Naive thymus-derived CD4-positive, alpha-beta T cell (primary cell): Measurements from ENCODE around the gene EPB41. TPM values are rescaled to one million over a fixed set of nuclear protein-coding genes. Genes with fewer than 3 reads are reported as not detected.
"Not testable (repeated sequence)": the region's sequence is repeated elsewhere in the genome, so short reads cannot be mapped to it uniquely, and the experiment has no call there.

Experiments used
- ATAC-seq: fragments of 150-1000 bp; cut with Tn5 transposase; 2 replicates; pipeline ENCODE4 v1.10.0; 2021; ENCODE audit warnings: mild to moderate bottlenecking, moderate library complexity
- CTCF ChIA-PET: fragments of 350-600 bp; sonication (Branson Sonifier 250); formaldehyde crosslinking; loops from one replicate; lab custom pipeline; 2021; ENCODE audit warnings: antibody characterized with exemption; lab: Charles Lee
- POLR2A ChIA-PET: fragments of 350-600 bp; sonication (Branson Sonifier 250); formaldehyde crosslinking; loops from one replicate; lab custom pipeline; 2021; ENCODE audit warnings: antibody characterized with exemption, inconsistent platforms; lab: Charles Lee
- DNase-seq, 9 donors: peaks; one replicate each; pipeline versions ENCODE4 v3.0.0 to v3.0.0-alpha.2; 2020 to 2022; ENCODE audit warnings: mixed read lengths in 1 of 9
- H3K27ac ChIP-seq: one replicate; pipeline ENCODE4 v1.7.0; 2013; ENCODE audit warnings: mild to moderate bottlenecking, low read depth, low read length, moderate library complexity
- H3K27me3 ChIP-seq, 2 donors: one replicate each; pipeline ENCODE4 v1.7.0; 2013; ENCODE audit warnings: low read length in 2 of 2, mild to moderate bottlenecking in 2 of 2, moderate library complexity in 2 of 2; ENCODE audit not compliant: control insufficient read depth in 2 of 2, insufficient read depth in 2 of 2
- H3K36me3 ChIP-seq, 3 experiments: 1 replicate in 2 of 3; 2 replicates in 1 of 3; pipeline ENCODE4 v1.7.0; 2013; ENCODE audit warnings: low read length in 3 of 3, mild to moderate bottlenecking in 3 of 3, moderate library complexity in 1 of 3; ENCODE audit not compliant: insufficient read depth in 3 of 3, control insufficient read depth in 2 of 3
- H3K4me1 ChIP-seq, 2 donors: one replicate each; pipeline ENCODE4 v1.7.0; 2013; ENCODE audit warnings: low read length in 2 of 2, mild to moderate bottlenecking in 2 of 2, moderate library complexity in 1 of 2; ENCODE audit not compliant: control insufficient read depth in 2 of 2, insufficient read depth in 2 of 2
- H3K4me3 ChIP-seq: 2 replicates; pipeline ENCODE4 v1.7.0; 2013; ENCODE audit warnings: mild to moderate bottlenecking, low read length
- H3K9me3 ChIP-seq, 3 experiments: 1 replicate in 2 of 3; 2 replicates in 1 of 3; pipeline ENCODE4 v1.7.0; 2013; ENCODE audit warnings: low read length in 3 of 3; ENCODE audit not compliant: control insufficient read depth in 2 of 3
- H3K27ac Mint-ChIP-seq, 9 donors: one replicate each; pipeline ENCODE4 v1.8.0; 2020 to 2022; ENCODE audit warnings: mixed read lengths in 9 of 9, mild to moderate bottlenecking in 8 of 9, moderate library complexity in 5 of 9, inconsistent platforms in 2 of 9
- H3K27me3 Mint-ChIP-seq, 5 donors: one replicate each; pipeline ENCODE4 v1.8.0; 2021 to 2022; ENCODE audit warnings: mixed read lengths in 5 of 5, mild to moderate bottlenecking in 1 of 5
- H3K36me3 Mint-ChIP-seq, 5 donors: one replicate each; pipeline ENCODE4 v1.8.0; 2020 to 2022; ENCODE audit warnings: mixed read lengths in 5 of 5, mild to moderate bottlenecking in 3 of 5, inconsistent platforms in 1 of 5
- H3K4me1 Mint-ChIP-seq, 7 donors: one replicate each; pipeline ENCODE4 v1.8.0; 2020 to 2022; ENCODE audit warnings: mixed read lengths in 7 of 7, mild to moderate bottlenecking in 3 of 7, inconsistent platforms in 1 of 7
- H3K4me3 Mint-ChIP-seq, 10 donors: one replicate each; pipeline ENCODE4 v1.8.0; 2020 to 2022; ENCODE audit warnings: mild to moderate bottlenecking in 10 of 10, mixed read lengths in 10 of 10, moderate library complexity in 6 of 10, inconsistent platforms in 2 of 10
- H3K9me3 Mint-ChIP-seq, 11 donors: one replicate each; pipeline ENCODE4 v1.8.0; 2020 to 2022; ENCODE audit warnings: mixed read lengths in 11 of 11, mild to moderate bottlenecking in 4 of 11, inconsistent platforms in 1 of 11, moderate library complexity in 1 of 11
- intact Hi-C, 2 donors: fragments of 100-400 bp; cut with micrococcal nuclease; formaldehyde crosslinking; loops; one replicate each; pipeline ENCODE4 v1.15.1; 2023
- polyA plus RNA-seq, 2 donors: library from polyadenylated mRNA; unstranded; fragments of 300-500 nt; fragmentation: Illumina TruSeq; gene quantifications; one replicate each; pipeline ENCODE4 v1.2.3, GENCODE V29; 2021
- total RNA-seq, 6 experiments: library from RNA in 5 of 6; stranded (reverse) in 5 of 6; gene quantifications; 1 replicate in 5 of 6; 2 replicates in 1 of 6; pipeline ENCODE4 v1.2.3 and lab custom pipeline; 2021 to 2026

Gene EPB41
- total and polyA plus RNA-seq, 7 experiments from 2014 or later = 115 to 325 (median 162) TPM

DNA sequence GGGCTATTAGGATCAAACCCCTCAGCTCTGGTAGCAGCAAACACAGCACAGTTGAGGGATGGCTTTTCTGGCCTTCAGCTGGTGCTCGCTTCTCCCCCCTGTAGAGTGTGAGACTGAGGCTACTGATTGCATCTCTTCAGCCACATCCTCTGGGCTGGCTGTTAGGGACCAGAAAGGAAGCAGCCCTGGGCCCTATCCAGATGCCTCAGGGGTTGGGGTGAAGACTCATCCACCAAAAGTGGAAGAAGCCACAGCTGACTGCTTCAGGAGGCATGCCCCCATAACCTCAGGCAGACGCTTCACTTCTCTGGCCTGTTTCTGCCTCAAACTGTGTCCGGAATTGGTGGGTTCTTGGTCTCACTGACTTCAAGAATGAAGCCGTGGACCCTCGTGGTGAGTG, 215.5 kb downstream of the EPB41 start:
- Mint-ChIP-seq H3K36me3 (no peaks in the 10 kb centered on the region), H3K9me3 (peaks cover 0 to 2% (median 0%) of the 10 kb centered on the region in 11 donors), H3K4me3 (no peak overlapping the region), H3K27ac (no peak overlapping the region), H3K4me1 (peaks cover 3 to 12% (median 8%) of the 10 kb centered on the region in 7 donors), H3K27me3 (peaks cover 9 to 30% (median 17%) of the 10 kb centered on the region in 5 donors)
- ChIA-PET POLR2A (interaction anchor here (0.9 kb wide), 1 partner anchor 230 kb away, joined by 3 read pairs; no protein-coding TSS in a partner anchor), CTCF (interaction anchor here (1.1 kb wide), 1 partner anchor 395 kb away, joined by 4 read pairs; no protein-coding TSS in a partner anchor)
- ATAC-seq (no peak), DNase-seq (no peak)
- Histone ChIP-seq H3K27ac (no peak overlapping the region), H3K9me3 (no peaks in the 10 kb centered on the region), H3K4me1 (no peaks in the 10 kb centered on the region), H3K36me3 (no peaks in the 10 kb centered on the region), H3K27me3 (no peaks in the 10 kb centered on the region), H3K4me3 (no peak overlapping the region)
- intact Hi-C loops = no loop called here

DNA sequence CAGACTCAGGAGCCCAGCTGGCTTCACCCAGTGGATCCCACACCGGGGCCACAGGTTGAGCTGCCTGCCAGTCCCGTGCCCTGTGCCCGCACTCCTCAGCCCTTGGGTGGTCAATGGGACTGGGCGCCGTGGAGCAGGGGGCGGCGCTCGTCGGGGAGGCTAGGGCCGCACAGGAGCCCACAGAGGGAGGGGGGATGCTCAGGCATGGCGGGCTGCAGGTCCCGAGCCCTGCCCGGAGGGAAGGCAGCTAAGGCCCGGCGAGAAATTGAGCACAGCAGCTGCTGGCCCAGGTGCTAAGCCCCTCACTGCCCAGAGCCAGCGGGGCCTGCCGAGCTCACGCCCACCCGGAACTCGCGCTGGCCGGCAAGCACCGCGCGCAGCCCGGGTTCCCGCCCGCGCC, 216.7 kb downstream of the EPB41 start:
- intact Hi-C loops, POLR2A ChIA-PET, H3K4me1 Mint-ChIP-seq, ATAC-seq, DNase-seq, H3K27ac ChIP-seq, H3K36me3 ChIP-seq, H3K4me3 Mint-ChIP-seq, CTCF ChIA-PET, H3K4me3 ChIP-seq, H3K9me3 Mint-ChIP-seq, H3K4me1 ChIP-seq, H3K27ac Mint-ChIP-seq, H3K36me3 Mint-ChIP-seq, H3K9me3 ChIP-seq, H3K27me3 ChIP-seq: not testable (repeated sequence)
- H3K27me3 Mint-ChIP-seq = peaks cover under 1 to 26% (median 7%) of the 10 kb centered on the region in 5 donors

DNA sequence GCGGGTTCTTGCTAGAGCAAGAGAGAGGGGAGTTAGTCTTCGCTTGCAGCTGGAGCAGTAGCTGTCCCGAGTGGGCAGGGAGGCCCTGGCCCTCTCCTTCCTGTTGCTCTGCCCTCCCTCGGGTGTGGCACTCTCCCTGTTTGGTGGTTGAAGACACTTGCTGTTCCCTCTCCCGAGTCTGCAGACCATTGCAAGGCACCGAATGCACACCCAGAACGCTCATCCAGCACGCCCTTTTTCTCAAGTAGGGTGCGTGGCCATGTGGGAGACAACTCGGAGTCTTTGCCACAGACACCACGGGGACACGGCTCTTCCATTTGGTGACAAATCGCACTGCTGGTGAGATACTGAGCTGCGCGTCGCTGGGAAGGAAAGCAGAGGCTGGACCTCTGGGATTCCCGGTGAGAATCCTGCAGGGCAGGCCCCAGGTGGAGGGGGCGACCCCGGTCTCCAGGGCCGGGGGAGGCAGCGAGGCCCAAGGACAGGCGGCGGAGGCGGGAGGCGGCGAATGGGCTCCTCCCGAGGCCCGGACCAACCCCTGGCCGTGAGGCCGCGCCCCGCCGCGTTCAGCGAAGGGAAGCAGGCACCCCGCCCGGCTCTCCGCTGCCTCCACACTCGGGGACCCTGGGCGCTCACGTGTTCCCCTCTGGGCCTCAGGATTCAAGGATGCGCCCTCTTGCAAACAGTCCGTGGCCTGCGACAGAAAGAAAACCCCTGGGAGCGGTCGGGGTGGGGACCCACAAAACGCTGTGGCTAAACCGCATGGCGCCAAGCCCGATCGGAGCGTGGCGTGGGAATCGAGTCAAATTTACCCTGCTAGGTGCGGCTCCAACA, 219.7 kb downstream of the EPB41 start:
- H3K4me1 Mint-ChIP-seq = peaks cover 0 to 4% (median 0%) of the 10 kb centered on the region in 7 donors
- H3K9me3 Mint-ChIP-seq = no peaks in the 10 kb centered on the region

DNA sequence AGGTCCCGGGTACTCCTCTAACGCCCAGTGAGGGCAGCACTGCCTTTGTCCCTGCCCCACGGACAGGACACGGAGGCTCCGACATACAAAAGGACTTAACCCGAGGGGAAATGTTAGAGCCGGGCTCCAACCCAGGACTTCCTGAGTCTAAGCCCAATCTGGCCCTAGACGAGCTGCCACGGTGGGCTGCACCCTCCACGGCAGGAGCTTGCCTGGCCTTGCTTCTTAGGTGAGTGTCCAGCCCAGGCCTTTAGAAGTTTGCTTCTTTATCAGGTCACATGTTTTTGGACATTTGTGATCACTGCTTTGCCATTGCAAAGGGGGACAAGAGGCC, 220.3 kb downstream of the EPB41 start:
- Mint-ChIP-seq H3K36me3 (no peaks in the 10 kb centered on the region), H3K27ac (peak overlapping the region in 1 of 9 donors; percentile 2), H3K9me3 (no peaks in the 10 kb centered on the region), H3K27me3 (peaks cover 0 to 16% (median 4%) of the 10 kb centered on the region in 5 donors), H3K4me3 (peak overlapping the region in 1 of 10 donors; percentile 44), H3K4me1 (peaks cover 0 to 4% (median 0%) of the 10 kb centered on the region in 7 donors)
- Histone ChIP-seq H3K27me3 (no peaks in the 10 kb centered on the region), H3K27ac (no peak overlapping the region), H3K36me3 (no peaks in the 10 kb centered on the region), H3K4me3 (no peak overlapping the region), H3K4me1 (no peaks in the 10 kb centered on the region), H3K9me3 (no peaks in the 10 kb centered on the region)
- DNase-seq (no peak), ATAC-seq (no peak)
- intact Hi-C loops = no loop called here
- POLR2A ChIA-PET = no interaction called here
- CTCF ChIA-PET = no interaction called here

More for the DNA sequence above, 219.7 kb downstream of the EPB41 start:
- Histone ChIP-seq H3K27ac (no peak overlapping the region), H3K27me3 (no peaks in the 10 kb centered on the region), H3K36me3 (no peaks in the 10 kb centered on the region), H3K4me3 (no peak overlapping the region), H3K9me3 (no peaks in the 10 kb centered on the region), H3K4me1 (no peaks in the 10 kb centered on the region)
- CTCF ChIA-PET = no interaction called here
- intact Hi-C loops = no loop called here
- POLR2A ChIA-PET = interaction anchor here (0.6 kb wide), 1 partner anchor 70 kb away, joined by 3 read pairs; no protein-coding TSS in a partner anchor
- H3K27me3 Mint-ChIP-seq = peaks cover 0 to 16% (median 4%) of the 10 kb centered on the region in 5 donors
- no peak overlapping the region for H3K27ac Mint-ChIP-seq
- ATAC-seq (no peak), DNase-seq (no peak)
- peak overlapping the region in 4 of 10 donors; percentile 15 to 57 (median 37) for H3K4me3 Mint-ChIP-seq
- no peaks in the 10 kb centered on the region for H3K36me3 Mint-ChIP-seq

DNA sequence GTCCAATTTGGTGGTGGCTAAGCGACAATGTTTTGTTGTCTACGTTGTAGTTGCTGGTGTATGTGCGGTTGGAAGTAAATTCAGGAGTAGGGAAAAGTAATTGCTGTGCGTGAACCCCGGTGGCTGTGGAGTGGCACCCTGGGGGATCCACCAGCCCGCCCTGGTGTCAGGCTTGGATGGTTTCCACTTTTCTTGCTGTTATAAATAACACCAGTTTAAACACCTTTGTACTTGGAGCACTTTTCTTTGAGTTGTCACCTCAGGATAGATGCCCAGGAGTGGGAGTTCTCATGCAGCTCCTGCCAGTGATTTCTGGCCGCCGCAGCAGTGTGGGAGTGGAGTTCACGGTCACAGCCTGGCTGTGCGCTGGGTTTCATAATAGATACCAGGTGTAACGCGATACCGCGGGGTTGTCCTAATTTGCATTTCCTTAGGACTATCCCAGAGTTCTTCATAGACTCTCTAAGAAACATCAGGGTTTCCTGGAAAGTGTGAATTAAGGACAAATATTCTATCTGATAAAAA, 222.1 kb downstream of the EPB41 start:
- no peak for DNase-seq
- Histone ChIP-seq H3K9me3 (no peaks in the 10 kb centered on the region), H3K4me3 (no peak overlapping the region), H3K4me1 (no peaks in the 10 kb centered on the region), H3K27me3 (no peaks in the 10 kb centered on the region), H3K36me3 (no peaks in the 10 kb centered on the region), H3K27ac (no peak overlapping the region)
- no peak overlapping the region for H3K4me3 Mint-ChIP-seq
- H3K36me3 Mint-ChIP-seq = no peaks in the 10 kb centered on the region
- H3K4me1 Mint-ChIP-seq = peaks cover 0 to 4% (median 0%) of the 10 kb centered on the region in 7 donors
- ChIA-PET CTCF (no interaction called here), POLR2A (no interaction called here)
- peaks cover 0 to 3% (median 0%) of the 10 kb centered on the region in 11 donors for H3K9me3 Mint-ChIP-seq
- ATAC-seq = no peak
- H3K27ac Mint-ChIP-seq = no peak overlapping the region
- H3K27me3 Mint-ChIP-seq = peaks cover 0 to 16% (median 4%) of the 10 kb centered on the region in 5 donors
- intact Hi-C loops = no loop called here

DNA sequence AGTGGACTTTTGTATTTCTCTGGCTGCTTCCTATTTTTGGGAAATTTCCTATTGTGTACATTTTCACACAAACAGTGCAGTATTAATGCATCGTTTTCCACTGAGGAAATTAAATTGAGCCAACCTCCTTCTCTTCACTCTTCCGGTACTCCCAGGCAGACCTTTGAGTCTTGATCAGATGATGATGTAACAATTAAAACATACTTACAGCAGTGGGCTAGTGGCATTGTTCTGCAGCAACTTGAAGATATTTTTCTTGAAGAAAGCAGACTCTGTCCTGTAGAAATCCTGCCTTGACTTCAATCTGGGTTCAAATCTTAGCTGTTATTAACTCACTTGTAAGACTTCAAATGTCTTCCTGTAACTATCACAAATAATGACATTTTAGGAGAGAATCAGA, 228.3 kb downstream of the EPB41 start:
- POLR2A ChIA-PET = no interaction called here

More for the DNA sequence above, 228.3 kb downstream of the EPB41 start:
- CTCF ChIA-PET = no interaction called here
- H3K27me3 ChIP-seq = no peaks in the 10 kb centered on the region
- Mint-ChIP-seq H3K4me1 (peaks cover 0 to 7% (median 0%) of the 10 kb centered on the region in 7 donors), H3K36me3 (peaks cover 5 to 32% (median 28%) of the 10 kb centered on the region in 5 donors), H3K27ac (no peak overlapping the region), H3K9me3 (peaks cover 0 to 18% (median 6%) of the 10 kb centered on the region in 11 donors), H3K4me3 (no peak overlapping the region), H3K27me3 (no peaks in the 10 kb centered on the region)
- intact Hi-C loops = no loop called here
- ATAC-seq (no peak), DNase-seq (no peak)
- H3K9me3 ChIP-seq = no peaks in the 10 kb centered on the region
- no peak overlapping the region for H3K27ac ChIP-seq
- H3K36me3 ChIP-seq = peaks cover 0 to 22% (median 0%) of the 10 kb centered on the region in 3 experiments
- H3K4me1 ChIP-seq = no peaks in the 10 kb centered on the region
- H3K4me3 ChIP-seq = no peak overlapping the region
